H7 (cell line): ENCODE data around the gene REN. TPM values are rescaled to one million over a fixed set of nuclear protein-coding genes. Genes with fewer than 3 reads are reported as not detected.

Source experiments
- DNase-seq: peaks from one replicate; pipeline ENCODE4 v3.0.0; 2012
- H3K27me3 ChIP-seq: 2 replicates; pipeline ENCODE4 v1.6.0; 2011; ENCODE audit warnings: mild to moderate bottlenecking, low read length; ENCODE audit not compliant: control insufficient read depth, insufficient read depth
- H3K36me3 ChIP-seq: replicated peaks from 2 replicates; pipeline ENCODE4 v1.5.1; 2011; ENCODE audit warnings: low read length; ENCODE audit not compliant: control insufficient read depth, insufficient read depth
- H3K4me3 ChIP-seq: 2 replicates; pipeline ENCODE4 v1.5.1; 2011; ENCODE audit warnings: low read depth, mild to moderate bottlenecking, control low read depth, low read length, moderate library complexity; ENCODE audit not compliant: insufficient read depth
- total RNA-seq: library from RNA; depleted of rRNA; stranded (reverse); fragments of >200 nt; shearing (Covaris generic); gene quantifications from 2 replicates; pipeline ENCODE4 v1.2.3, GENCODE V29; 2014

The REN gene
- total RNA-seq, 1 experiment from 2014 or later, result not detected

GRCh38 chr1:204177133-204177532 is 11.0 kb upstream of the REN start:
- no peaks in the 10 kb centered on the region for H3K36me3 ChIP-seq
- no peak overlapping the region for H3K4me3 ChIP-seq
- H3K27me3 ChIP-seq, result peaks cover 4% of the 10 kb centered on the region; the same call in 1 of the 2 replicates

GRCh38 chr1:204176049-204176448 is 9.9 kb upstream of the REN start:
- H3K27me3 ChIP-seq, result peaks cover 4% of the 10 kb centered on the region; the same call in 1 of the 2 replicates
- no peak overlapping the region for H3K4me3 ChIP-seq
- no peaks in the 10 kb centered on the region for H3K36me3 ChIP-seq
- DNase-seq, result no peak

More at GRCh38 chr1:204177133-204177532, 11.0 kb upstream of the REN start:
- DNase-seq, result no peak

- no peak for DNase-seq
- no peak overlapping the region for H3K4me3 ChIP-seq
These were observed 8.8 kb upstream of the REN start for GRCh38 chr1:204174958-204175357.

GRCh38 chr1:204172404-204173029 is 6.4 kb upstream of the REN start:
- no peaks in the 10 kb centered on the region for H3K36me3 ChIP-seq
- no peak overlapping the region for H3K4me3 ChIP-seq
- no peak for DNase-seq
- H3K27me3 ChIP-seq, result peaks cover 3% of the 10 kb centered on the region; the same call in 1 of the 2 replicates

More at GRCh38 chr1:204174958-204175357, 8.8 kb upstream of the REN start:
- H3K36me3 ChIP-seq, result no peaks in the 10 kb centered on the region
- H3K27me3 ChIP-seq, result peaks cover 4% of the 10 kb centered on the region; the same call in 1 of the 2 replicates

GRCh38 chr1:204171751-204172178 is 5.6 kb upstream of the REN start:
- DNase-seq, result no peak
- H3K27me3 ChIP-seq, result peaks cover 2% of the 10 kb centered on the region; the same call in 1 of the 2 replicates
- H3K4me3 ChIP-seq, result no peak overlapping the region
- H3K36me3 ChIP-seq, result no peaks in the 10 kb centered on the region

- Histone ChIP-seq H3K27me3 (no peaks in the 10 kb centered on the region; the same call in 1 of the 2 replicates), H3K36me3 (no peaks in the 10 kb centered on the region), H3K4me3 (no peak overlapping the region)
- no peak for DNase-seq
These were observed 4.5 kb upstream of the REN start for GRCh38 chr1:204170494-204171155.

- no peaks in the 10 kb centered on the region for H3K36me3 ChIP-seq
- H3K4me3 ChIP-seq, result no peak overlapping the region
- DNase-seq, result no peak
- H3K27me3 ChIP-seq, result no peaks in the 10 kb centered on the region; the same call in 1 of the 2 replicates
These were observed 3.7 kb upstream of the REN start for GRCh38 chr1:204169858-204170257.

GRCh38 chr1:204167730-204168129 is 1.6 kb upstream of the REN start:
- no peak for DNase-seq
- Histone ChIP-seq H3K36me3 (no peaks in the 10 kb centered on the region), H3K27me3 (no peaks in the 10 kb centered on the region; the same call in 1 of the 2 replicates), H3K4me3 (no peak overlapping the region)

GRCh38 chr1:204162494-204163074 is 3.6 kb downstream of the REN start:
- DNase-seq, result peak; percentile 94
- Histone ChIP-seq H3K36me3 (no peaks in the 10 kb centered on the region), H3K27me3 (no peaks in the 10 kb centered on the region; the same call in 1 of the 2 replicates), H3K4me3 (no peak overlapping the region)

GRCh38 chr1:204161609-204162493 is 4.3 kb downstream of the REN start:
- DNase-seq, result no peak
- no peak overlapping the region for H3K4me3 ChIP-seq
- H3K36me3 ChIP-seq, result no peaks in the 10 kb centered on the region
- no peaks in the 10 kb centered on the region; the same call in 1 of the 2 replicates for H3K27me3 ChIP-seq

GRCh38 chr1:204157962-204158361 is 8.2 kb downstream of the REN start:
- no peaks in the 10 kb centered on the region for H3K36me3 ChIP-seq
- H3K4me3 ChIP-seq, result no peak overlapping the region
- DNase-seq, result no peak
- H3K27me3 ChIP-seq, result no peaks in the 10 kb centered on the region; the same call in 1 of the 2 replicates

GRCh38 chr1:204155881-204156280 is 10.3 kb downstream of the REN start:
- Histone ChIP-seq H3K4me3 (no peak overlapping the region), H3K27me3 (peaks cover 13% of the 10 kb centered on the region; the same call in 1 of the 2 replicates), H3K36me3 (no peaks in the 10 kb centered on the region)
- no peak for DNase-seq

GRCh38 chr1:204154568-204155255 is 11.4 kb downstream of the REN start:
- Histone ChIP-seq H3K4me3 (no peak overlapping the region), H3K36me3 (no peaks in the 10 kb centered on the region), H3K27me3 (peaks cover 17% of the 10 kb centered on the region)
- no peak for DNase-seq

- no peak for DNase-seq
- Histone ChIP-seq H3K36me3 (no peaks in the 10 kb centered on the region), H3K27me3 (peaks cover 17% of the 10 kb centered on the region), H3K4me3 (no peak overlapping the region)
These were observed 12.5 kb downstream of the REN start for GRCh38 chr1:204153667-204154066.
